G401.6 (cell line): ENCODE data around the gene RNF31.

Source experiments
- FAIRE-seq: peaks from 2 replicates; lab custom pipeline; 2012; peaks lifted over from hg19 to GRCh38; lab: Jason Lieb, UNC

Gene RNF31

DNA sequence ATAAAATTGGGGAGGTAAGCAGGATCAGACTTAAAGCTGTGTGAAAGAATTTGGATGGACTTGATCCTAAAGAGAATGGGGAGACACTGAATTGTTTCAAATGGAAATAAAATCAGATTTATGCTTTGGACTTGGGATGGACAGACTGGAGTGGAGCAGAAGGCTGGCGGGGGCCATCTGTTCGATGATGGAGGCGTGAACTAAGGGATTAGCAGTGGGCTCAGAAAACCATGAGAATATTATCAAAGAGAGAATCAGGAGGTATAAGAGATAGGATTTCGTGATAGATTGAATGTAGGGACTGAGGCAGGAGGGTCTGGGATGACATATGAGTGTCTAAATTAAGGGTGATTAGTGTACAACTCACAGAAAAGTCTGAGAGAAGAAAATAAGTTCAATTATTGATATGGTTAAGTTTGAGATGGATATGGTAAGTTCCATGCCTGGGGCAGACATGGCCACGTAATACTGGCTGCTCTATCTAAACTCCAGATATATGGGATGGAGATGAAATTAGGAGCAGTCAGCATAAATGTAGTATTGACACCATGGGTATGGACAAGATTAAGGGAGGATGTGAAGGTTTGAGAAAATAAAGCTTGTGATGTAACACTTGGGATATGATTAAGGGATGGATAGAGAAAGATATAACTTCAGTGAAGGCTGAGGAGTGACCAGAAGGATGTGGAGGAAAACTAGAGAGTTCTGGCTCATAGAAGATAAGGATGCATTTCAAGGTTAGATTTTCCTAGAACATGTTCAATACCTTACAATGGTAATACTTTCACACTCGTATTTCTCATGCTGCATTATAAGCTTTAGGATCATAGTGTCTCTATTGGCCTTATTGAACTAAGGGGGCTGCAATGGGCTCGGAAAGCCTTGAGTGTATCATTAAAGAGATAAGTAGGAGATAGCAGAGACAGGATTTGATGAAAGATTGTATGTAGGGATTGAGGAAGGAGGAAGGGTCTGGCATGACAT, 57.2 kb downstream of the RNF31 start:
- no peak for FAIRE-seq

DNA sequence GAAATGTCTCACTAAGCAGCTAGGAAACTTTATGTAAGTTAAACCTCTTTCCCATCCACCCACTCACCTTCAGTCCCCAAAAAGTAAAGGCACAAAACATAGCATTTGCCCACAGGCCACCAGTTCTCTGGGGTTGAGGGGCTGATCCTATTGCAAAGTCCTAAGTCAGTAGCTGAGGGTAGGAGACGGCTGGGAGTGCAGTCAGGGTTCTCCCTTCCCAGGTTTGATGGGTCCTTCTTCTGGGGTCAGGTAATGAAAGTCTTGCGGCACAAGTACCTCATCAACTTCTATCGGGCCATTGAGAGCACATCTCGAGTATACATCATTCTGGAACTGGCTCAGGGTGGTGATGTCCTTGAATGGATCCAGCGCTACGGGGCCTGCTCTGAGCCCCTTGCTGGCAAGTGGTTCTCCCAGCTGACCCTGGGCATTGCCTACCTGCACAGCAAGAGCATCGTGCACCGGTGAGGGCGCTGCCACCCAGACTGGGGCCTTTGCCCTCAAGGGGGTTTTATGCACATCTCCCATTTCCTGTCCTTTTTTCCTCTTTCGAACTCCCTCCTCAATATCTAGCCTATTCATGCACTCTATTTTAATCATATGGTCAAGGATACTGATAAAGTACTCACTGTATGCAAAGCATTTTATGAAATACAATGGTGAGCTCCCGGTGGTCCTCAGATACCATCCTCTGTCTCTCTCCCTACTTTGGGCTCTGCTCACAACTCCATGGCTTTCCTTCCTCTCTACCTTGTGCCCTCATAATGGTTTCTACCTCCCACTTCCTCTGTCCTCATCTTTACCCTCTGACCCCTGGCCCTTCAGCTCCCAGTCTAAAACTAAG, 59.2 kb downstream of the RNF31 start:
- FAIRE-seq: no peak

DNA sequence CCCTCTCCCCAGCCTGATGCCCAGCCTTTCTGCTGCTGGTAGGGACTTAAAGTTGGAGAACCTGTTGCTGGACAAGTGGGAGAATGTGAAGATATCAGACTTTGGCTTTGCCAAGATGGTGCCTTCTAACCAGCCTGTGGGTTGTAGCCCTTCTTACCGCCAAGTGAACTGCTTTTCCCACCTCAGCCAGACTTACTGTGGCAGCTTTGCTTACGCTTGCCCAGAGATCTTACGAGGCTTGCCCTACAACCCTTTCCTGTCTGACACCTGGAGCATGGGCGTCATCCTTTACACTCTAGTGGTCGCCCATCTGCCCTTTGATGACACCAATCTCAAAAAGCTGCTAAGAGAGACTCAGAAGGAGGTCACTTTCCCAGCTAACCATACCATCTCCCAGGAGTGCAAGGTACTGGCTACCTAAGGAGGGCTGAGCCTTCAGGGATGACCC, 59.8 kb downstream of the RNF31 start:
- no peak for FAIRE-seq

DNA sequence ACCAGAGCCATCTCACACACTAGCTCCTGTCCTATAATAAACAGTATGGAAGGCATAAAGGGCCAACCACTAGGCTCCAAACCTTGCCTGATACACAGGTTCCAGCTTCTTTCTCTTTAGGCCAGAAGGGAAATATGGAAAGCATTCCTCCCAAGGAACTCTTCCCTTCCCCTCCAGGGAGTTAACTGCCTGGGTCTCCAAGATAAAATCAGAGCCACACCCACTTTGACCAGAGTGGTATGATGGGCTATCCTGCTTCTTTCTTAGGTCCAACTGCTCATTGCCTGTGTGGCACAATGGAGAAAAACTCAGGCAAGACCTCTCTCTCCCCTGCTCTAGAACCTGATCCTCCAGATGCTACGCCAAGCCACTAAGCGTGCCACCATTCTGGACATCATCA, 60.3 kb downstream of the RNF31 start:
- no peak for FAIRE-seq
